ENCODE results near the gene TLR10.
"Not testable (repeated sequence)": the region's sequence is repeated elsewhere in the genome, so short reads cannot be mapped to it uniquely, and the experiment has no call there.

The TLR10 gene

DNA sequence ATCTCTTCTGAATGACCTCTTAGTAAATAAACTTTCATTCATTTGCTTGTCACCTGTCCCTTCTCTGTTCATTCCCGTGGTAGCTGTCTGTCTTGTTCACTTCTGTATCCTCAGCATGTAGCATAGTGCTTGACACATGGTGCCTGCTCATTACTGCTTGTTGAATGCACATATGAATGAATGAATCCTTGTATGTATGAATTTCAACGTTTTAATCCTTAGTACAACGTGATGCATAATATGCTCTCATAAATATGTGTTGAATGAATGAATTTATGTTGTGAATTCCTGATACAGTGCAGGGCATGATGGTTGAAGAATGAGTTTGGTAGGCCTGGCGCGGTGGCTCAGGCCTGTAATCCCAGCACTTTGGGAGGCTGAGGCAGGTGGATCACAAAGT, 3.0 kb downstream of the TLR10 start:
- no peak for DNase-seq
- H3K36me3 ChIP-seq (replicated peaks), result no peaks in the 10 kb centered on the region

DNA sequence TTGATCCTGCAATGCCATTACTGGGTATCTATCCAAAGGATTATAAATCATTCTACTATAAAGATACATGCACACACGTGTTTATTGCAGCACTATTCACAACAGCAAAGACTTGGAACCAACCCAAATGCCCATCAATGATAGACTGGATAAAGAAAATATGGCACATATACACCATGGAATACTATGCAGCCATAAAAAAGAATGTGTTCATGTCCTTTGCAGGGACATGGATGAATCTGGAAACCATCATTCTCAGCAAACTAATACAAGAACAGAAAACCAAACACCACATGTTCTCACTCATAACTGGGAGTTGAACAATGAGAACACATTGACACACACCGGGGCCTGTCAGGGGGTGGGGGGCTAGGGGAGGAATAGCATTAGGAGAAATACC, 4.9 kb downstream of the TLR10 start:
- H3K27ac ChIP-seq; in situ Hi-C loops (cut with HindIII; ENCODE audit: low pct_ligation_motif_present, low sequenced_read_pairs); H3K4me3 ChIP-seq (ENCODE audit: low read depth, low read length); H3K36me3 ChIP-seq (replicated peaks); H3K27me3 ChIP-seq (replicated peaks); DNase-seq: not testable (repeated sequence)

More for the DNA sequence above, 3.0 kb downstream of the TLR10 start:
- Histone ChIP-seq H3K27ac (no peak overlapping the region), H3K4me3 (ENCODE audit: low read depth, low read length) (no peak overlapping the region), H3K27me3 (replicated peaks) (no peaks in the 10 kb centered on the region)
- in situ Hi-C loops (cut with HindIII; ENCODE audit: low pct_ligation_motif_present, low sequenced_read_pairs), result no loop called here
- TF ChIP-seq, protein P1, sequence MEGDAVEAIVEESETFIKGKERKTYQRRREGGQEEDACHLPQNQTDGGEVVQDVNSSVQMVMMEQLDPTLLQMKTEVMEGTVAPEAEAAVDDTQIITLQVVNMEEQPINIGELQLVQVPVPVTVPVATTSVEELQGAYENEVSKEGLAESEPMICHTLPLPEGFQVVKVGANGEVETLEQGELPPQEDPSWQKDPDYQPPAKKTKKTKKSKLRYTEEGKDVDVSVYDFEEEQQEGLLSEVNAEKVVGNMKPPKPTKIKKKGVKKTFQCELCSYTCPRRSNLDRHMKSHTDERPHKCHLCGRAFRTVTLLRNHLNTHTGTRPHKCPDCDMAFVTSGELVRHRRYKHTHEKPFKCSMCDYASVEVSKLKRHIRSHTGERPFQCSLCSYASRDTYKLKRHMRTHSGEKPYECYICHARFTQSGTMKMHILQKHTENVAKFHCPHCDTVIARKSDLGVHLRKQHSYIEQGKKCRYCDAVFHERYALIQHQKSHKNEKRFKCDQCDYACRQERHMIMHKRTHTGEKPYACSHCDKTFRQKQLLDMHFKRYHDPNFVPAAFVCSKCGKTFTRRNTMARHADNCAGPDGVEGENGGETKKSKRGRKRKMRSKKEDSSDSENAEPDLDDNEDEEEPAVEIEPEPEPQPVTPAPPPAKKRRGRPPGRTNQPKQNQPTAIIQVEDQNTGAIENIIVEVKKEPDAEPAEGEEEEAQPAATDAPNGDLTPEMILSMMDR (IDR thresholded peaks at IDR 0.05; ENCODE audit: low read depth, low read length, missing control alignments), result no peak

DNA sequence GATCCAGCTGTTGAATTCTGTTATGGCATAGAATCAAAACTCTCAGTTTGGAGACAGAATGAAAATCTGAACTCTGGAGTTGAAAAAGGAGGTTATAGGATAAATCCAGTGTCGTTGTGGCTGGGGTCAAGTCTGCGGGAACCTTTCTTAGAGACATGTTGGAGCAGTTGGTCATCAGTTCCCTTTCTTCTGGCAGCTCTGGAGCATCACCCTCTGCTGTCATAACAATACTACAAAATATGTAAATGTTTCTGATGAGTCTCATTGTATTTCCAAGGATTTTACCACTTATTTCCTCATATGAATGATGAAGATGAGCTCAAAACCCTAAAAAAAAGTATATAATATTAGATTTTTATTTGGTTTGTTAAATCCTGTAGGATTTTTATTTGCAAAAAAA, 7.5 kb downstream of the TLR10 start:
- in situ Hi-C loops (cut with HindIII; ENCODE audit: low pct_ligation_motif_present, low sequenced_read_pairs), result no loop called here
- no peaks in the 10 kb centered on the region for H3K36me3 ChIP-seq (replicated peaks)
- H3K27ac ChIP-seq, result no peak overlapping the region
- H3K4me3 ChIP-seq (ENCODE audit: low read depth, low read length), result no peak overlapping the region
- TF ChIP-seq, protein P1 (IDR thresholded peaks at IDR 0.05; ENCODE audit: low read depth, low read length, missing control alignments), result no peak
- no peak for DNase-seq
- no peaks in the 10 kb centered on the region for H3K27me3 ChIP-seq (replicated peaks)

DNA sequence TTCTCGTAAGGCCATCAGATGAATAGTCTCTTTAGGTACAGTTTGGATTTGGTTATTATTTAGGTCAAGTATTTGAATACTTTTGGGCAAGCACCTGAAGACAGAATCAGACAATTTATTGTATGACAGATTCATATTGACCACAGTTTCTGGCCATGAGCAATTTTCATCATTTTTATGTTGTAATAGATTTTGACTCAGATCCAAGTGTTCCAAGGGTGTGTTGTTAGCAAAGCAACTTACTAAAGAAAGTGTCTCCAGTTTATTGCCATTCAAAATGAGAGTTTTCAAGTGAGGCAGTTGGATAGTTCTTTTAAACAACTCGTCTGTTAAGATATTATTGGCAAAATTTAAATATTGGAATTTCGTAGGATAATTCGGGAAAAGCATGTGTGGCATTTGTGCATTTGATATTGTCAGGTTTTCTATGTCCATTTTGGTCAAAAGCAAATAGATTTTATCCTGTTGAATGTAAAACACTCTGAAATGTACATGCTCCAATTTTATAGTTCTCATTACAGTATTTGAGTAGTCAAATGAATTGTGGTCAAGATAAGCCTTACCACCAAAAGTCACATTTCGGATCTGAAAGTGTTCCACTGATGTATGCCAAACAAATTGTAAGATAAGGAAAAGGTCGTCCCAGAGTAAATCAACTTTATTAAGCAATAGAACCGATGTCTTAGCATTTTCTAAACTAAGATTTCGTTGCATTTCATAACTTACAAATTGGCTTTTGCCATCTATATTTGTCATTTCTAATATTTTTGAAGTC, 8.4 kb downstream of the TLR10 start:
- TF ChIP-seq, protein P1 (IDR thresholded peaks at IDR 0.05; ENCODE audit: low read depth, low read length, missing control alignments), result no peak
- no peak for DNase-seq

DNA sequence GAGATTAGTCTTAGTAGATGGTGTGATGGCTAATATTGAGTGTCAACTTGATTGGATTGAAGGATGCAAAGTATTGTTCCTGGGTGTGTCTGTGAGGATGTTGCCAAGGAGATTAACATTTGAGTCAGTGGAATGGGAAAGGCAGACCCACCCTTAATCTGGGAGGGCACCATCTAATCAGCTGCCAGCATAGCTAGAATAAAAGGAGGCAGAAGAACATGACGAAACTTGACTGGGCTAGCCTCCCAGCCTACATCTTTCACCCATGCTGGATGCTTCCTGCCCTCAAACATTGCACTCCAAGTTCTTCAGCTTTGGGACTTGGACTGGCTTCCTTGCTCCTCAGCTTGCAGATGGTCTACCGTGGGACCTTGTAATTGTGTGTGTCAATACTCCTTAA, 12.5 kb downstream of the TLR10 start:
- in situ Hi-C loops (cut with HindIII; ENCODE audit: low pct_ligation_motif_present, low sequenced_read_pairs); DNase-seq: not testable (repeated sequence)

More for the DNA sequence above, 8.4 kb downstream of the TLR10 start:
- Histone ChIP-seq H3K4me3 (ENCODE audit: low read depth, low read length) (no peak overlapping the region), H3K36me3 (replicated peaks) (no peaks in the 10 kb centered on the region), H3K27ac (no peak overlapping the region), H3K27me3 (replicated peaks) (no peaks in the 10 kb centered on the region)
- in situ Hi-C loops (cut with HindIII; ENCODE audit: low pct_ligation_motif_present, low sequenced_read_pairs), result no loop called here

DNA sequence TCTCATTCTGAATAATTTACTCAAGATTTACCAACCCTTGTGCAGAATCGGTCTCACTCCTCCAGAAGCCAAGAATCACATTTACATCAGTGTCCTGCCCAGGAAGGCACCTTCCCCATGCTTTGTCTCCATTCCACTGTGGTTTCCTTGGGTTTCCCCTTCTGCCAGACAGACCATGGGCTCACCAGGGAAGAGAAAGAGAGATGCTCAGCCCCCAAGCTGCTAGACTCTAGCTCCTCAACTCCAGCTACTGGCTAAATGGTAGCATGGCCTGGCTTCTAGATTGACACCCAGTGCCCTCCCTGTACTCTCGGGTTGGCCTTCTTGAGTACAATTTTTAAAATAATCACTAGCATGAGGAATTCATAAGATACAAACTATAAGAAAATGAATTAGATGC, 12.9 kb downstream of the TLR10 start:
- no peaks in the 10 kb centered on the region for H3K27me3 ChIP-seq (replicated peaks)
- in situ Hi-C loops (cut with HindIII; ENCODE audit: low pct_ligation_motif_present, low sequenced_read_pairs), result no loop called here
- DNase-seq, result no peak

More for the DNA sequence above, 12.5 kb downstream of the TLR10 start:
- not testable (repeated sequence) for H3K27ac ChIP-seq; H3K4me3 ChIP-seq (ENCODE audit: low read depth, low read length); H3K36me3 ChIP-seq (replicated peaks); H3K27me3 ChIP-seq (replicated peaks)

More for the DNA sequence above, 12.9 kb downstream of the TLR10 start:
- TF ChIP-seq, protein P1 (IDR thresholded peaks at IDR 0.05; ENCODE audit: low read depth, low read length, missing control alignments), result no peak
- H3K36me3 ChIP-seq (replicated peaks), result no peaks in the 10 kb centered on the region
- H3K4me3 ChIP-seq (ENCODE audit: low read depth, low read length), result no peak overlapping the region
- H3K27ac ChIP-seq, result no peak overlapping the region
